Measurements from ENCODE around the gene NR4A1. TPM values are rescaled to one million over a fixed set of nuclear protein-coding genes. Genes with fewer than 3 reads are reported as not detected.

NR4A1 gene
- total RNA-seq, 1 donor from 2014 or later, result 4.3 TPM

- DNase-seq (ENCODE audit: low read depth), result no peak
- H3K4me3 ChIP-seq (ENCODE audit: low read depth, low read length), result peak within 1 kb of the TSS; percentile 55
- TF ChIP-seq CTCF (conservative IDR thresholded peaks at IDR 0.05; ENCODE audit: low read depth, low read length), result no peak
Measured at GRCh38 chr12:52006726-52007157, 44.5 kb upstream of the NR4A1 start, which contains the start of gene TAMALIN. TAMALIN (plus strand) TSS chr12:52006946; CDS start chr12:52007020, 74 bp downstream.

GRCh38 chr12:52007158-52007921, 43.9 kb upstream of the NR4A1 start:
- H3K4me3 ChIP-seq (ENCODE audit: low read depth, low read length), result peak overlapping the region; percentile 55
- DNase-seq (ENCODE audit: low read depth), result no peak

GRCh38 chr12:52007982-52008510, 43.2 kb upstream of the NR4A1 start:
- no peak for TF ChIP-seq CTCF (conservative IDR thresholded peaks at IDR 0.05; ENCODE audit: low read depth, low read length)
- H3K4me3 ChIP-seq (ENCODE audit: low read depth, low read length), result peak overlapping the region; percentile 55
- no peak for DNase-seq (ENCODE audit: low read depth)

More at GRCh38 chr12:52007158-52007921, 43.9 kb upstream of the NR4A1 start:
- TF ChIP-seq CTCF (conservative IDR thresholded peaks at IDR 0.05; ENCODE audit: low read depth, low read length), result no peak

GRCh38 chr12:52009081-52009751, 42.0 kb upstream of the NR4A1 start:
- H3K4me3 ChIP-seq (ENCODE audit: low read depth, low read length), result no peak overlapping the region
- DNase-seq (ENCODE audit: low read depth), result no peak
- no peak for TF ChIP-seq CTCF (conservative IDR thresholded peaks at IDR 0.05; ENCODE audit: low read depth, low read length)

GRCh38 chr12:52010152-52010622, 41.1 kb upstream of the NR4A1 start:
- DNase-seq (ENCODE audit: low read depth), result no peak
- no peak overlapping the region for H3K4me3 ChIP-seq (ENCODE audit: low read depth, low read length)
- no peak for TF ChIP-seq CTCF (conservative IDR thresholded peaks at IDR 0.05; ENCODE audit: low read depth, low read length)

GRCh38 chr12:52010692-52011601, 40.3 kb upstream of the NR4A1 start:
- no peak for DNase-seq (ENCODE audit: low read depth)
- TF ChIP-seq CTCF (conservative IDR thresholded peaks at IDR 0.05; ENCODE audit: low read depth, low read length), result no peak
- H3K4me3 ChIP-seq (ENCODE audit: low read depth, low read length), result no peak overlapping the region

Data from epithelial cell of proximal tubule (primary cell).